ACC112 (cell line): ENCODE data around the gene ZNF486.
"Not testable (repeated sequence)": the region's sequence is repeated elsewhere in the genome, so short reads cannot be mapped to it uniquely, and the experiment has no call there.

Source experiments
- H2AFZ ChIP-seq: fragments of 200-600 bp; sonication (generic); one replicate; pipeline ENCODE4 v1.6.0; 2017; ENCODE audit warnings: antibody characterized with exemption, low read length; ENCODE audit not compliant: unreplicated experiment
- H3K27ac ChIP-seq: fragments of 200-600 bp; sonication (generic); 2 replicates; pipeline ENCODE4 v1.5.1; 2014; ENCODE audit warnings: low read depth, mild to moderate bottlenecking, antibody characterized with exemption, low read length, moderate library complexity
- H3K27me3 ChIP-seq: fragments of 200-600 bp; sonication (generic); 2 replicates; pipeline ENCODE4 v1.6.1; 2014; ENCODE audit warnings: mild to moderate bottlenecking, antibody characterized with exemption, low read length, moderate library complexity, mixed read lengths; ENCODE audit not compliant: insufficient read depth
- H3K36me3 ChIP-seq: fragments of 200-600 bp; sonication (generic); 2 replicates; pipeline ENCODE4 v1.6.1; 2016; ENCODE audit warnings: mild to moderate bottlenecking, antibody characterized with exemption, low read length, moderate library complexity, mixed read lengths; ENCODE audit not compliant: insufficient read depth
- H3K4me1 ChIP-seq: fragments of 200-600 bp; sonication (generic); one replicate; pipeline ENCODE4 v1.6.1; 2016; ENCODE audit warnings: low read length, mixed read lengths; ENCODE audit not compliant: insufficient read depth, unreplicated experiment, control insufficient read depth
- H3K4me3 ChIP-seq: fragments of 200-600 bp; sonication (generic); 2 replicates; pipeline ENCODE4 v1.5.1; 2014; ENCODE audit warnings: mild to moderate bottlenecking, low read depth, low read length
- H3K79me2 ChIP-seq: fragments of 200-600 bp; sonication (generic); one replicate; pipeline ENCODE4 v1.6.0; 2016; ENCODE audit warnings: low read length; ENCODE audit not compliant: control insufficient read depth, unreplicated experiment, insufficient read depth

Gene ZNF486

DNA sequence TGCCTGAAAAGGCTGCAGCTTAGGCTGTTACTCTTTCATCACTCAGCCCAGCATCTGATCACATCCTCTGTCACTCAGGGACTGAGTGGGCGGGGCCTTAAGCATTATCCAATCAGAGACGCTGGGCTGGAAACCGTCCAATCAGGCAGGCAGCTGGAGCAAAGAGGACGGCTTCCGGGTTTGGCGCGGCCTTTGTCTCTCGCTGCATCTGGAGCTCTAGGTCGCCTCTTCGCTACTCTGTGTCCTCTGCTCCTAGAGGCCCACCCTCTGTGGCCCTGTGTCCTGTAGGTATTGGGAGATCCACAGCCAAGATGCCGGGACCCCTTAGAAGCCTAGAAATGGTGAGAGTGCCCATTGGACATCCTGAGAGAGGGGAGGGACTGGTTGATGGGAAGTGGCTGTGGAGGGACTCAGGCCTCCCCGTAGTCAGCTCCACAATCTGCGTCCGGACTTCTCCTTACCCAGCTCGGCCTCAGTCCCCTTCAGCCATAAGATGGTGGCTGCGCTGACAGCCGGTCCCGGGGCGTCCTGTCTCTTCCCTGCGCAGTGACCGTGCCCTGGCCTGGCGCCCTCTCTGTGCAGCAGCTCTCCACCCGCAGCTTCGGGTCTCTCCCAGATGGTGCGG lies at the start of gene ZNF486:
Gene ZNF486, plus strand, starts transcription at position 195 of the 625 bp plus-strand sequence. Its CDS starts 117 bp downstream, at position 312.
- peaks cover 9% of the 10 kb centered on the region for H3K36me3 ChIP-seq
- H3K27me3 ChIP-seq: no peaks in the 10 kb centered on the region
- peak within 1 kb of the TSS; percentile 70 for H2AFZ ChIP-seq
- H3K27ac ChIP-seq: peak within 1 kb of the TSS; percentile 82
- H3K4me3 ChIP-seq: peak within 1 kb of the TSS; percentile 88
- H3K79me2 ChIP-seq: peaks cover 21% of the 10 kb centered on the region
- no peaks in the 10 kb centered on the region for H3K4me1 ChIP-seq

DNA sequence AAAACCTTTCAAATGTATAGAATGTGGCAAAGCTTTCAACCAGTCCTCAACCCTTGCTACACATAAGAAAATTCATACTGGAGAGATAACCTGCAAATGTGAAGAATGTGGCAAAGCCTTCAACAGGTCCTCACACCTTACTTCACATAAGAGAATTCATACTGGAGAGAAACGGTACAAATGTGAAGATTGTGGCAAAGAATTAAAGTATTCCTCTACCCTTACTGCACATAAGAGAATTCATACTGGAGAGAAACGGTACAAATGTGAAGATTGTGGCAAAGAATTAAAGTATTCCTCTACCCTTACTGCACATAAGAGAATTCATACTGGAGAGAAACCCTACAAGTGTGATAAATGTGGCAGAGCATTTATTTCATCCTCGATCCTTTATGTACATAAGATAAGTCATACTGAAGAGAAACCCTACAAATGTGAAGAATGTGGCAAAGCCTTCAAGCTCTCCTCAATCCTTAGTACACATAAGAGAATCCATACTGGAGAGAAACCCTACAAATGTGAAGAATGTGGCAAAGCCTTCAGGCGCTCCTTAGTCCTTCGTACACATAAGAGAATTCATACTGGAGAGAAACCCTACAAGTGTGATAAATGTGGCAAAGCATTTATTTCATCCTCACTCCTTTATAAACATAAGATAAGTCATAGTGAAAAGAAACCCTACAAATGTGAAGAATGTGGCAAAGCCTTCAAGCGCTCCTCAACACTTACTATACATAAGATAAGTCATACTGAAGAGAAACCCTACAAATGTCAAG lies 48.8 kb upstream of the ZNF486 start:
- not testable (repeated sequence) for H3K27me3 ChIP-seq, H3K4me1 ChIP-seq, H3K79me2 ChIP-seq, H3K27ac ChIP-seq, H2AFZ ChIP-seq, H3K4me3 ChIP-seq
- peaks cover 47% of the 10 kb centered on the region for H3K36me3 ChIP-seq

DNA sequence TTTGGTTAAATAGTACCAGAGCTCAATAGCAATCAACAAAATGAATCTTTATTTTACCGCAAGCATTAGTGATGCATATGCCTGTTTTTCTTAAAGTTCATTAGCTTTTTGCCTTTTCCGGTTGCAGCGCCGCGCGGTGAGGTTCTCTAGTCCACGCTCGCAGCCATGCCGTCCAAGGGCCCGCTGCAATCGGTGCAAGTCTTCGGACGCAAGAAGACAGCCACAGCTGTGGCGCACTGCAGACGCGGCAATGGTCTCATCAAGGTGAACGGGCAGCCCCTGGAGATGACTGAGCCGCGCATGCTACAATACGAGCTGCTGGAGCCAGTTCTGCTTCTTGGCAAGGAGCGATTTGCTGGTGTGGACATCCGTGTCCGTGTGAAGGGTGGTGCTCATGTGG lies 42.1 kb upstream of the ZNF486 start:
- Histone ChIP-seq H2AFZ (no peak overlapping the region), H3K27me3 (no peaks in the 10 kb centered on the region), H3K36me3 (peaks cover 25% of the 10 kb centered on the region), H3K79me2 (no peaks in the 10 kb centered on the region), H3K27ac (no peak overlapping the region), H3K4me3 (no peak overlapping the region), H3K4me1 (no peaks in the 10 kb centered on the region)

DNA sequence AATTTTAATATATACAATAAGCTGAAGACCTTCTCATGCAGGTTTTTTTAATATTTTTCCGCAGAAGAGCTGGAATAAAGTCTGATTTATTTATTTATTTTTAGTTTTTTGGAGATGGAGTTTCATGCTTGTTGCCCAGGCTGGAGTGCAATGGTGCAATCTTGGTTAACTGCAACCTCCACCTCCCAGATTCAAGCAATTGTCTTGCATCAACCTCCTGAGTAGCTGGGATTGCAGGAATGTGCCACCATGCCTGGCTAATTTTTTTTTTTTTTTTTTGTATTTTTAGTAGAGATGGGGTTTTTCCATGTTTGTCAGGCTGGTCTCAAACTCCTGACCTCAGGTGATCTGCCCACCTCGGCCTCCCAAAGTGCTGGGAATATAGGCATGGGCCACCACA lies 34.1 kb upstream of the ZNF486 start:
- not testable (repeated sequence) for H3K27ac ChIP-seq, H3K36me3 ChIP-seq, H3K4me3 ChIP-seq, H3K27me3 ChIP-seq, H3K4me1 ChIP-seq, H2AFZ ChIP-seq, H3K79me2 ChIP-seq

DNA sequence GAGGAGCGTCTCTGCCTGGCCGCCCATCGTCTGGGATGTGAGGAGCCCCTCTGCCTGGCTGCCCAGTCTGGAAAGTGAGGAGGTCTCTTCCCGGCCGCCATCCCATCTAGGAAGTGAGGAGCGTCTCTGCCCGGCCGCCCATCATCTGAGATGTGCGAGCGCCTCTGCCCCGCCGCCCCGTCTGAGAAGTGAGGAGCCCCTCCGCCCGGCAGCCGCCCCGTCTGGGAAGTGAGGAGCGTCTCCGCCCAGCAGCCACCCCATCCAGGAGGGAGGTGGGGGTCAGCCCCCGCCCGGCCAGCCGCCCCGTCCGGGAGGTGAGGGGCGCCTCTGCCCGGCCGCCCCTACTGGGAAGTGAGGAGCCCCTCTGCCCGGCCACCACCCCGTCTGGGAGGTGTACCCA lies 29.3 kb upstream of the ZNF486 start:
- H3K4me1 ChIP-seq, H3K27ac ChIP-seq, H3K4me3 ChIP-seq, H3K36me3 ChIP-seq, H3K27me3 ChIP-seq, H2AFZ ChIP-seq, H3K79me2 ChIP-seq: not testable (repeated sequence)

DNA sequence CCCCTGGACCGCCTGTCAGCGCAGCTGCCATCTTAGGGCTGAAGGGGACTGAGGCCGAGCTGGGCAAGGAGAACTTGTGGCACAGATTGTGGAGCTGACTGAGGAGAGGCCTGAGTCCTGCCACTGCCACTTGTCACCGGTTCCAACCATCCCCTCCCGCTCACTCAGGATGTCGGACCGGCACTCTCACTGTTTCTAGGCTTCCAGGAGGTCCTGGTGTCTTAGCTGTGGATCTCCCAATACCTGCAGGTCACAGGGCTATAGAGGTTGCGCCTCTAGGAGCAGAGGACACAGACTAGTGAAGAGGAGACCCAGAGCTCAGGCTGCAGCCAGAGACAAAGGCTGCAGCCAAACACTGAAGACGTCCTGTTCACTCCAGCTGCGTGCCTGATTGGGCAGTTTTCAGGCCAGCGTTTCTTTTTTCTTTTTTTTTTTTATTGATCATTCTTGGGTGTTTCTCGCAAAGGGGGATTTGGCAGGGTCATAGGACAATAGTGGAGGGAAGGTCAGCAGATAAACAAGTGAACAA lies 15.3 kb upstream of the ZNF486 start:
- Histone ChIP-seq H3K36me3 (no peaks in the 10 kb centered on the region), H3K27me3 (no peaks in the 10 kb centered on the region), H3K27ac (no peak overlapping the region), H3K4me3 (no peak overlapping the region), H3K4me1 (no peaks in the 10 kb centered on the region), H3K79me2 (no peaks in the 10 kb centered on the region), H2AFZ (no peak overlapping the region)

DNA sequence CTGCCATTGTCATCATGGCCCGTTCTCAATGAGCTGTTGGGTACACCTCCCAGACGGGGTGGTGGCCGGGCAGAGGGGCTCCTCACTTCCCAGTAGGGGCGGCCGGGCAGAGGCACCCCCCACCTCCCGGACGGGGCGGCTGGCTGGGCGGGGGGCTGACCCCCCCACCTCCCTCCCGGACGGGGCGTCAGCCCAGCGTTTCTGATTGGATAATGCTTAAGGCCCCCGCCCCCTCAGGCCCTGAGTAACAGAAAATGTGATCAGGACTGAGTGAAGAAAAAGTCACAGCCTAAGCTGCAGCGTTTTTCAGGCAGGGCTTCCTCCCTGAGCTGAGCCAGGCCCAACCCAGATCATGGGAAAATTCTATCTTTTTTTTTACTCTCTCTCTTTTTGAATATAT lies 14.5 kb upstream of the ZNF486 start:
- H3K4me1 ChIP-seq, H2AFZ ChIP-seq, H3K36me3 ChIP-seq, H3K27me3 ChIP-seq, H3K79me2 ChIP-seq, H3K27ac ChIP-seq, H3K4me3 ChIP-seq: not testable (repeated sequence)

DNA sequence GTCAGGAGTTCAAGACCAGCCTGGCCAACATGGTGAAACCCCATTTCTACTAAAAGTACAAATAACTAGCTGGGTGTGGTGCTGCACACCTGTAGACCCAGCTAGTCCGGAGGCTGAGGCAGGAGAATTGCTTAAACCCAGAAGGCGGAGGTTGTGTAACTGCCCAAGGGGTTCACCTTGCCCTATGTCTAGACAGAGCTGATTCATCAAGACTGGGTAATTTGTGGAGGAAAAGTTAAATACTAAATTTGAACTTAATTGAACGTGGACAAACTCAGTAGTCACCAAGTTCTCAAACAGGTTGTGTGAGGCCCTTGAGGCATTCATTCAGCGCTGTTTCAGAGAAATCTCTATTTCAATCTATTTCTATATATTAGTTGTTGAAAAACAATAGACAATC lies 13.7 kb upstream of the ZNF486 start:
- no peaks in the 10 kb centered on the region for H3K36me3 ChIP-seq
- H3K4me3 ChIP-seq: no peak overlapping the region
- H2AFZ ChIP-seq: no peak overlapping the region
- no peak overlapping the region for H3K27ac ChIP-seq
- H3K4me1 ChIP-seq: no peaks in the 10 kb centered on the region
- no peaks in the 10 kb centered on the region for H3K27me3 ChIP-seq
- H3K79me2 ChIP-seq: no peaks in the 10 kb centered on the region

DNA sequence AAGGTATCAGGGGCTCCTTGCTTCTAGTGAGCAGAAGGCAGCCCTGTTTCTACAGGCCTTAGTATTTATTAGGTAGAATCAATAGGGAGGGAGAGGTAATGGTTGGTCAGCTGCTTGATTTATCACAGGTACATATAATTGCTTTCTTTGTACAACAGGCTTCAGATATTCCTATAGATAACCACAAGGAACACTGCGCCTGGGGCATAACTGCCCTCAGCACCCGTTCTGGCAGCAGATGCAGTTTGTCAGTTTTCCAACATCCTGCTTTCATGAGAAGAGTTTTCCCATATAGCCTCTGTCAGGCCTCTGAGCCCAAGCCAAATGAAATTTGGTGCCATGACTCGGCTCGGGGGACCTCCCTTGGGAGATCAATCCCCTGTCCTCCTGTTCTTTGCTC lies 12.4 kb upstream of the ZNF486 start:
- no peak overlapping the region for H2AFZ ChIP-seq

DNA sequence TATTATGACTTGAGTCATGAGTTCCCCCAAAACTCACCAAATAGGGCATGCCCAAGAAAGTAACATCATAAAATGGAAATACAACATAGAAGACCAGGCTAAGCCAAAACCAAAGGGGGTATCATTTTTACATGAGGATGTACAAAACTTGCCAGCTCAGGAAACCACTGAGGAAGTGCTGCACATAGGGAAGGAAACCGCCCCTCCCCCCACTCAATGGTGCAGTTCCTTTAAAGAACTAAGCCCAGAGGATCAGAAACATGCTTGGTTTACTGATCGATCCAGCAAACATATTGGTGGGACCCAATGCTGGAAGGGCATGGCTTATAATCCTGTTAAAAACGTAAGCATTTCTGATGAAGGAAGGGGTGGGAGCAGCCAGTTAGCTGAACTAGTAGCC lies 4.2 kb upstream of the ZNF486 start:
- Histone ChIP-seq H2AFZ (no peak overlapping the region), H3K36me3 (no peaks in the 10 kb centered on the region), H3K4me1 (no peaks in the 10 kb centered on the region), H3K79me2 (peaks cover 1% of the 10 kb centered on the region), H3K27me3 (no peaks in the 10 kb centered on the region), H3K4me3 (no peak overlapping the region), H3K27ac (no peak overlapping the region)

More for the DNA sequence above, 12.4 kb upstream of the ZNF486 start:
- Histone ChIP-seq H3K79me2 (no peaks in the 10 kb centered on the region), H3K36me3 (no peaks in the 10 kb centered on the region), H3K27ac (no peak overlapping the region), H3K4me1 (no peaks in the 10 kb centered on the region), H3K4me3 (no peak overlapping the region), H3K27me3 (no peaks in the 10 kb centered on the region)

DNA sequence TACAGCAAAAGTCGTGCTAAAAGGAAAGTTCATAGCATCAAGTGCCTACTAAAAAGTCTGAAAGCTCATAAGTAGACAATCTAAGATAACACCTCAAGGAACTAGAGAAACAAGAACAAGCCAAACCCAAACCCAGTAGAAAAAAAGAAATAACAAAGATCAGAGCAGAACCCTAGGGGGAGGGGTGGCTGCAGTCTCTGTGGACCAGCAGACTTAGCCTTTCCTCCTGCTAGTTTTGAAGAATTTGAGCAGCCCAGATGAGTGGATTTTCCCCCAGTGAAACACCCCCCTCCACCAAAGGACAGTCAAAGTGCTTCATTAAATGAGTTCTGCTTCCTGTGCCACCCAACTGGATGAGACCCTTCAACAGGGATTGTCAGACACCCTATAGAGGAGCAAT lies 2.6 kb upstream of the ZNF486 start:
- Histone ChIP-seq H3K79me2 (peaks cover 14% of the 10 kb centered on the region), H3K36me3 (0 out of 2 replicates have a peak, but pooled peaks cover 4% of the 10 kb centered on the region), H2AFZ (no peak overlapping the region), H3K27me3 (no peaks in the 10 kb centered on the region), H3K4me3 (no peak overlapping the region), H3K4me1 (no peaks in the 10 kb centered on the region), H3K27ac (no peak overlapping the region)
